H1 (cell line): ENCODE results near the gene DOK3. TPM values are rescaled to one million over a fixed set of nuclear protein-coding genes. Genes with fewer than 3 reads are reported as not detected.

Experiments used
- ASH2L ChIP-seq: fragments of 200-600, 300-600 bp; sonication (generic); IDR thresholded peaks from one replicate; pipeline ENCODE4 v1.7.1; 2017; ENCODE audit warnings: low read length
- CHD7 ChIP-seq: fragments of 300-600 bp; sonication (generic); IDR thresholded peaks from 2 replicates; pipeline ENCODE4 v1.7.1; 2012; ENCODE audit warnings: low read length, moderate library complexity, mild to moderate bottlenecking, inconsistent platforms; ENCODE audit not compliant: insufficient replicate concordance
- CREB1 ChIP-seq: IDR thresholded peaks from 2 replicates; pipeline ENCODE4 v1.6.1; 2012; ENCODE audit warnings: inconsistent platforms
- CTBP2 ChIP-seq: IDR thresholded peaks from 2 replicates; pipeline ENCODE4 v1.7.0; 2011; ENCODE audit warnings: borderline replicate concordance, mild to moderate bottlenecking, moderate library complexity, mixed read lengths, low read length; ENCODE audit not compliant: insufficient read depth, insufficient read length
- CTCF ChIP-seq, 3 experiments: IDR thresholded peaks; 1 replicate in 2 of 3; 2 replicates in 1 of 3; pipeline versions ENCODE4 v1.5.1 to v1.6.1; 2011; ENCODE audit warnings: low read length in 3 of 3, mild to moderate bottlenecking in 3 of 3, inconsistent platforms in 2 of 3, low read depth in 1 of 3, moderate library complexity in 1 of 3; ENCODE audit not compliant: insufficient read depth in 1 of 3; ENCODE audit errors: control extremely low read depth in 1 of 3
- MAFK ChIP-seq: IDR thresholded peaks from 2 replicates; pipeline ENCODE4 v1.6.1; 2012; ENCODE audit warnings: low read depth, mild to moderate bottlenecking, improper control_type of control experiment, low read length
- SIN3A ChIP-seq, 2 experiments: IDR thresholded peaks in 1 of 2; conservative IDR thresholded peaks in 1 of 2; 2 replicates each; pipeline ENCODE4 v1.6.1; 2011 to 2012; ENCODE audit warnings: low read length in 2 of 2, improper control_type of control experiment in 1 of 2, low read depth in 1 of 2, mild to moderate bottlenecking in 1 of 2
- TAF7 ChIP-seq: optimal IDR thresholded peaks from 2 replicates; pipeline ENCODE3; 2011; ENCODE audit warnings: low read depth, mild to moderate bottlenecking, inconsistent platforms, low read length, moderate library complexity, borderline replicate concordance
- TBP ChIP-seq: IDR thresholded peaks from 2 replicates; pipeline ENCODE4 v1.6.1; 2011; ENCODE audit warnings: low read depth, low read length, improper control_type of control experiment
- polyA plus RNA-seq, 7 experiments: library from polyadenylated mRNA; depleted of rRNA in 3 of 7; stranded (reverse) in 5 of 7; unstranded in 2 of 7; fragments of >200 nt in 5 of 7; fragments of 200-250 nt in 2 of 7; gene quantifications; 1 replicate in 5 of 7; 2 replicates in 1 of 7; 4 replicates in 1 of 7; pipeline versions ENCODE4 v1.2.1 to v1.2.3, GENCODE V29; 2011 to 2013; ENCODE audit warnings: missing spikeins in 2 of 7, mixed read lengths in 2 of 7
- total RNA-seq: library from RNA; stranded (reverse); fragmentation: NEBNext Ultra II Directional; extraction: Animal tissue kit (Norgen Biotek cat#: 25700); gene quantifications from 2 replicates; pipeline ENCODE4 v1.2.1, GENCODE V29; 2021

Gene DOK3
- total and polyA plus RNA-seq, 2 of the 8 experiments (the other 6 are each of a cell fraction or from before 2014, with no cell fraction given): 4.2 to 6.4 TPM

- TF ChIP-seq CHD7 (no peak), TBP (no peak), SIN3A (conservative IDR thresholded peaks at IDR 0.05 in 1 of 2, IDR thresholded peaks at IDR 0.05 in 1 of 2; ENCODE audit: low read depth in 1 of 2, low read length in 2 of 2) (no peak), CTCF (IDR thresholded peaks at IDR 0.05; ENCODE audit: control extremely low read depth in 1 of 3, insufficient read depth in 1 of 3, low read depth in 1 of 3, low read length in 3 of 3) (no peak), TAF7 (no peak), ASH2L (no peak), CREB1 (no peak), CTBP2 (no peak), MAFK (no peak)
Measured at GRCh38 chr5:177508221-177508611, 1.4 kb downstream of the DOK3 start (continued).
